Tibial nerve (tissue), 4 donors: ENCODE data around the gene CNIH3.

Experiments used
- EP300 ChIP-seq, 2 donors: sonication (generic); formaldehyde crosslinking; IDR thresholded peaks; one replicate each; pipeline ENCODE4 v1.6.1; 2017; ENCODE audit warnings: antibody characterized with exemption in 2 of 2, mild to moderate bottlenecking in 1 of 2
- POLR2A ChIP-seq, 2 donors: fragments of 450-650 bp; IDR thresholded peaks; one replicate each; pipeline ENCODE4 v1.6.1; 2017; ENCODE audit warnings: antibody characterized with exemption in 2 of 2, mild to moderate bottlenecking in 2 of 2, moderate library complexity in 2 of 2
- TF ChIP-seq, protein P1 (sequence below), 5 experiments: fragments of 200-600 bp in 3 of 5; fragments of 450-650 bp in 2 of 5; sonication (generic) in 3 of 5; IDR thresholded peaks; one replicate each; pipeline ENCODE4 v1.5.1; 2016 to 2019; ENCODE audit warnings: antibody characterized with exemption in 5 of 5, mild to moderate bottlenecking in 3 of 5, moderate library complexity in 2 of 5

DNA sequence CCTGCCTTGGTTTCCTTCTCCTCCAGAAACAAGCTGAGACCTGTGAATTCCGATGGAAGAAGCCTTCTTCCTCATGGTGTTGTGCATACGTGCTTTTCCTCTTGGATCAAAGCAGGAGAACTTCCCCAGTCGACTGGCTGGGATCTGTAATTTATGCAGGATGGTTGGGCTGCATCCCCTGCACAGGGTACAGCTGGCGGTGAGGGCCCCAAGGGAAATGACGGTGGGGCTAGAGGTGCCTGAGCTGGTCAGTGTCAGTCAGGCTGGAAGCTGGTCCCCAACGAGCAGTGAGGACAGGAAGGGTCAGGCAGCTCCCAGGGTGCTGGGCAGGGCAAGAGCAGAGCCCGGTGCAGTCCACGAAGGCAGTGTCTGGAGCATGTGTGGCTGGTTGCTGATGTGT, 106.7 kb downstream of the CNIH3 start:
- TF ChIP-seq, protein P1, sequence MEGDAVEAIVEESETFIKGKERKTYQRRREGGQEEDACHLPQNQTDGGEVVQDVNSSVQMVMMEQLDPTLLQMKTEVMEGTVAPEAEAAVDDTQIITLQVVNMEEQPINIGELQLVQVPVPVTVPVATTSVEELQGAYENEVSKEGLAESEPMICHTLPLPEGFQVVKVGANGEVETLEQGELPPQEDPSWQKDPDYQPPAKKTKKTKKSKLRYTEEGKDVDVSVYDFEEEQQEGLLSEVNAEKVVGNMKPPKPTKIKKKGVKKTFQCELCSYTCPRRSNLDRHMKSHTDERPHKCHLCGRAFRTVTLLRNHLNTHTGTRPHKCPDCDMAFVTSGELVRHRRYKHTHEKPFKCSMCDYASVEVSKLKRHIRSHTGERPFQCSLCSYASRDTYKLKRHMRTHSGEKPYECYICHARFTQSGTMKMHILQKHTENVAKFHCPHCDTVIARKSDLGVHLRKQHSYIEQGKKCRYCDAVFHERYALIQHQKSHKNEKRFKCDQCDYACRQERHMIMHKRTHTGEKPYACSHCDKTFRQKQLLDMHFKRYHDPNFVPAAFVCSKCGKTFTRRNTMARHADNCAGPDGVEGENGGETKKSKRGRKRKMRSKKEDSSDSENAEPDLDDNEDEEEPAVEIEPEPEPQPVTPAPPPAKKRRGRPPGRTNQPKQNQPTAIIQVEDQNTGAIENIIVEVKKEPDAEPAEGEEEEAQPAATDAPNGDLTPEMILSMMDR (IDR thresholded peaks at IDR 0.05) = no peak
- no peak for TF ChIP-seq POLR2A (IDR thresholded peaks at IDR 0.05)
- TF ChIP-seq EP300 (IDR thresholded peaks at IDR 0.05) = no peak
